H1 (cell line): ENCODE results near the gene ZNF28. TPM values are rescaled to one million over a fixed set of nuclear protein-coding genes. Genes with fewer than 3 reads are reported as not detected.

Experiments used
- CTCF ChIA-PET: fragments of 300-600 bp; sonication (Branson Sonifier 250); formaldehyde crosslinking; loops from one replicate; lab custom pipeline; 2021; ENCODE audit not compliant: partially characterized antibody; lab: Charles Lee
- POLR2A ChIA-PET: fragments of 300-600 bp; sonication (Branson Sonifier 250); formaldehyde crosslinking; loops from one replicate; lab custom pipeline; 2021; ENCODE audit warnings: inconsistent platforms; ENCODE audit not compliant: partially characterized antibody; lab: Charles Lee
- DNase-seq, 2 experiments: peaks; one replicate each; pipeline versions ENCODE4 v3.0.0 to v3.0.0-alpha.2; 2010 to 2022; ENCODE audit warnings: low spot score in 2 of 2, low read depth in 1 of 2, mixed read lengths in 1 of 2
- FAIRE-seq: peaks from 2 replicates; lab custom pipeline; 2011; peaks lifted over from hg19 to GRCh38; lab: Jason Lieb, UNC
- H2AFZ ChIP-seq: 2 replicates; pipeline ENCODE4 v1.8.1; 2012; ENCODE audit warnings: low read length, inconsistent platforms
- H2AK5ac ChIP-seq: 2 replicates; pipeline ENCODE4 v1.6.1; 2013; ENCODE audit warnings: low read depth, low read length
- H2BK120ac ChIP-seq: replicated peaks from 2 replicates; pipeline ENCODE3; 2013; ENCODE audit warnings: low read depth, low read length, inconsistent platforms
- H2BK12ac ChIP-seq: 2 replicates; pipeline ENCODE4 v1.6.1; 2013; ENCODE audit warnings: low read depth, low read length
- H2BK15ac ChIP-seq: 2 replicates; pipeline ENCODE4 v1.6.1; 2013; ENCODE audit warnings: low read length
- H2BK20ac ChIP-seq: 2 replicates; pipeline ENCODE4 v1.6.1; 2013; ENCODE audit warnings: low read length
- H2BK5ac ChIP-seq: 2 replicates; pipeline ENCODE4 v1.6.1; 2013; ENCODE audit warnings: low read depth, low read length
- H3K14ac ChIP-seq: 2 replicates; pipeline ENCODE4 v1.6.1; 2013; ENCODE audit warnings: inconsistent platforms; ENCODE audit not compliant: insufficient read length
- H3K18ac ChIP-seq: 2 replicates; pipeline ENCODE4 v1.6.1; 2013; ENCODE audit warnings: low read length; ENCODE audit errors: extremely low read depth
- H3K23ac ChIP-seq: 2 replicates; pipeline ENCODE4 v1.6.1; 2013; ENCODE audit warnings: inconsistent platforms; ENCODE audit not compliant: insufficient read length
- H3K23me2 ChIP-seq: 2 replicates; pipeline ENCODE4 v1.6.1; 2013; ENCODE audit warnings: low read depth, low read length
- H3K27ac ChIP-seq: 2 replicates; pipeline ENCODE4 v1.6.1; 2011; ENCODE audit warnings: low read depth, low read length, inconsistent platforms
- H3K27me3 ChIP-seq, 4 experiments: replicated peaks in 1 of 4; 1 replicate in 1 of 4; 2 replicates in 3 of 4; pipeline versions ENCODE4 v1.6.1 to v1.8.1; 2011 to 2013; ENCODE audit warnings: low read length in 3 of 4, mild to moderate bottlenecking in 3 of 4, inconsistent platforms in 2 of 4, mixed read lengths in 2 of 4, moderate library complexity in 1 of 4; ENCODE audit not compliant: control insufficient read depth in 3 of 4, insufficient read depth in 3 of 4; ENCODE audit errors: extremely low read depth in 1 of 4
- H3K36me3 ChIP-seq, 4 experiments: 2 replicates each; pipeline versions ENCODE4 v1.6.1 to v1.8.1; 2011 to 2013; ENCODE audit warnings: mild to moderate bottlenecking in 4 of 4, low read length in 3 of 4, moderate library complexity in 2 of 4, control low read depth in 1 of 4, inconsistent platforms in 1 of 4; ENCODE audit not compliant: insufficient read depth in 4 of 4, control insufficient read depth in 2 of 4
- H3K4ac ChIP-seq: replicated peaks from 2 replicates; pipeline ENCODE3; 2013; ENCODE audit warnings: low read length, low read depth, mixed read lengths, inconsistent platforms; ENCODE audit not compliant: insufficient read length
- H3K4me1 ChIP-seq, 4 experiments: replicated peaks in 1 of 4; 1 replicate in 1 of 4; 2 replicates in 3 of 4; pipeline versions ENCODE4 v1.6.1 to v1.8.1; 2011 to 2013; ENCODE audit warnings: low read length in 3 of 4, inconsistent platforms in 2 of 4, mixed read lengths in 1 of 4; ENCODE audit not compliant: insufficient read depth in 4 of 4, control insufficient read depth in 3 of 4
- H3K4me2 ChIP-seq, 2 experiments: 2 replicates each; pipeline versions ENCODE4 v1.6.1 to v1.8.1; 2011 to 2013; ENCODE audit warnings: low read depth in 2 of 2, low read length in 2 of 2, control low read depth in 1 of 2, inconsistent platforms in 1 of 2, mild to moderate bottlenecking in 1 of 2; ENCODE audit not compliant: insufficient read depth in 1 of 2
- H3K4me3 ChIP-seq, 4 experiments: fragments of 200-600, 300-600 bp in 1 of 4; sonication (generic), shearing (Covaris generic), sonication (Bioruptor Twin) in 1 of 4; 2 replicates each; pipeline versions ENCODE4 v1.5.1 to v1.8.1; 2011 to 2016; ENCODE audit warnings: low read length in 4 of 4, low read depth in 3 of 4, control low read depth in 2 of 4, inconsistent platforms in 2 of 4, mild to moderate bottlenecking in 2 of 4, mixed read lengths in 1 of 4, moderate library complexity in 1 of 4; ENCODE audit not compliant: insufficient read depth in 2 of 4; ENCODE audit errors: extremely low read depth in 1 of 4
- H3K56ac ChIP-seq: replicated peaks from 2 replicates; pipeline ENCODE3; 2013; ENCODE audit warnings: low read depth, mild to moderate bottlenecking, mixed read lengths, low read length, inconsistent platforms; ENCODE audit not compliant: insufficient read length
- H3K79me1 ChIP-seq: 2 replicates; pipeline ENCODE4 v1.6.1; 2013; ENCODE audit warnings: low read depth, low read length, control low read depth
- H3K79me2 ChIP-seq, 2 experiments: 2 replicates each; pipeline versions ENCODE4 v1.6.1 to v1.8.1; 2012 to 2013; ENCODE audit warnings: low read length in 2 of 2, mild to moderate bottlenecking in 2 of 2, inconsistent platforms in 1 of 2; ENCODE audit not compliant: insufficient read depth in 2 of 2, control insufficient read depth in 1 of 2
- H3K9ac ChIP-seq, 4 experiments: replicated peaks in 1 of 4; 1 replicate in 1 of 4; 2 replicates in 3 of 4; pipeline versions ENCODE4 v1.6.1 to v1.8.1; 2011 to 2013; ENCODE audit warnings: low read depth in 3 of 4, low read length in 3 of 4, control low read depth in 2 of 4, mild to moderate bottlenecking in 2 of 4, moderate library complexity in 2 of 4, inconsistent platforms in 1 of 4; ENCODE audit errors: extremely low read depth in 1 of 4
- H3K9me3 ChIP-seq, 2 experiments: 2 replicates each; pipeline versions ENCODE4 v1.6.1 to v1.8.1; 2012 to 2013; ENCODE audit warnings: mild to moderate bottlenecking in 2 of 2, moderate library complexity in 2 of 2, control low read depth in 1 of 2, inconsistent platforms in 1 of 2, low read depth in 1 of 2, low read length in 1 of 2, mixed read lengths in 1 of 2; ENCODE audit not compliant: insufficient read depth in 2 of 2
- H4K20me1 ChIP-seq, 2 experiments: replicated peaks in 1 of 2; 2 replicates each; pipeline versions ENCODE3 to v1.8.1; 2011 to 2013; ENCODE audit warnings: inconsistent platforms in 2 of 2, low read length in 2 of 2, mild to moderate bottlenecking in 1 of 2; ENCODE audit not compliant: insufficient read depth in 2 of 2, control insufficient read depth in 1 of 2
- H4K5ac ChIP-seq: 2 replicates; pipeline ENCODE4 v1.6.1; 2013; ENCODE audit warnings: low read length, low read depth, mixed read lengths, inconsistent platforms; ENCODE audit not compliant: insufficient read length
- H4K8ac ChIP-seq: 2 replicates; pipeline ENCODE4 v1.8.0; 2013; ENCODE audit warnings: mild to moderate bottlenecking, moderate library complexity, low read length, inconsistent platforms; ENCODE audit not compliant: insufficient read depth; ENCODE audit errors: extremely low read depth
- H4K91ac ChIP-seq: replicated peaks from 2 replicates; pipeline ENCODE3; 2013; ENCODE audit warnings: low read length, mixed read lengths, inconsistent platforms; ENCODE audit not compliant: insufficient read length
- EZH2 ChIP-seq: fragments of 200-600 bp; sonication (generic); IDR thresholded peaks from 2 replicates; pipeline ENCODE4 v1.7.1; 2012; ENCODE audit warnings: low read depth, mild to moderate bottlenecking, moderate library complexity, low read length, inconsistent platforms; ENCODE audit not compliant: severe bottlenecking
- HDAC6 ChIP-seq: IDR thresholded peaks from one replicate; pipeline ENCODE4 v1.7.1; 2012; ENCODE audit warnings: low read depth, mild to moderate bottlenecking, inconsistent platforms, low read length, moderate library complexity
- TCF12 ChIP-seq: IDR thresholded peaks from 2 replicates; pipeline ENCODE4 v1.6.1; 2011; ENCODE audit warnings: low read depth, mild to moderate bottlenecking, low read length
- WGBS, 2 experiments: shearing (Covaris generic) in 1 of 2; methylation state at CpG; one replicate each; pipeline versions ENCODE4 v1.1.6 to v1.1.7; 2013 to 2015; ENCODE audit warnings: low lambda C conversion rate in 2 of 2, mixed read lengths in 2 of 2, inconsistent platforms in 1 of 2, low coverage in 1 of 2, missing lambda C conversion rate in 1 of 2; ENCODE audit not compliant: insufficient replicate concordance in 2 of 2, insufficient coverage in 1 of 2, insufficient read length in 1 of 2; ENCODE audit errors: extremely low coverage in 1 of 2, missing lambda C conversion rate in 1 of 2; 5-methylcytosine and 5-hydroxymethylcytosine counted together
- polyA plus RNA-seq, 7 experiments: library from polyadenylated mRNA; depleted of rRNA in 3 of 7; stranded (reverse) in 5 of 7; unstranded in 2 of 7; fragments of >200 nt in 5 of 7; fragments of 200-250 nt in 2 of 7; gene quantifications; 1 replicate in 5 of 7; 2 replicates in 1 of 7; 4 replicates in 1 of 7; pipeline versions ENCODE4 v1.2.1 to v1.2.3, GENCODE V29; 2011 to 2013; ENCODE audit warnings: missing spikeins in 2 of 7, mixed read lengths in 2 of 7
- total RNA-seq: library from RNA; stranded (reverse); fragmentation: NEBNext Ultra II Directional; extraction: Animal tissue kit (Norgen Biotek cat#: 25700); gene quantifications from 2 replicates; pipeline ENCODE4 v1.2.1, GENCODE V29; 2021

Gene ZNF28
- total and polyA plus RNA-seq, 2 of the 8 experiments (the other 6 are each of a cell fraction or from before 2014, with no cell fraction given), result 7.3 to 23.0 TPM

DNA sequence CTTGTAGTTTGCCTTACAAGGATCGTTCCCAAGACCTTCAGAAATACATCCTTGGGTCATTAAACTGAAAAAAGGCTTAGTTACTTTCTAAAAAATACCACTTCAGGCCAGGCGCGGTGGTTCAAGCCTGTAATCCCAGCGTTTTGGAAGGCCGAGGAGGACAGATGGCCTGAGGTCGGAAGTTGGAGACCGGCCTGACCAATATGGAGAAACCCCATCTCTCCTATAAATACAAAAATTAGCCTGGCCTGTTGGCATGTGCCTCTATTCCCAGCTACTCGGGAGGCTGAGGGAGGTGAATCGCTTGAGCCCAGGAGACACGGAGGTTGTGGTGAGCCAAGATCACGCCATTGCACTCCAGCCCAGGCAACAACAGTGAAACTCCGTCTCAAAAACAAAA is 2.2 kb upstream of the ZNF28 start:
- peaks cover 3% of the 10 kb centered on the region; the same call in 1 of the 2 replicates for H3K23me2 ChIP-seq
- no peak overlapping the region for H2BK120ac ChIP-seq
- H3K9me3 ChIP-seq, result no peaks in the 10 kb centered on the region
- no peaks in the 10 kb centered on the region for H3K79me1 ChIP-seq
- H4K91ac ChIP-seq, result no peak overlapping the region
- no peak overlapping the region for H2BK12ac ChIP-seq
- no peak overlapping the region for H3K56ac ChIP-seq
- H3K36me3 ChIP-seq, result no peaks in the 10 kb centered on the region
- no peak overlapping the region for H2AK5ac ChIP-seq
- no peak overlapping the region for H3K4ac ChIP-seq
- no peak overlapping the region for H3K9ac ChIP-seq
- H3K23ac ChIP-seq, result no peak overlapping the region
- no peak overlapping the region for H3K18ac ChIP-seq
- H2AFZ ChIP-seq, result no peak overlapping the region
- H2BK20ac ChIP-seq, result no peak overlapping the region
- CTCF ChIA-PET, result no interaction called here
- 0 out of 7 replicates have a peak, but pooled peaks cover 0 to 3% (median 0%) of the 10 kb centered on the region in 4 experiments for H3K27me3 ChIP-seq
- H3K79me2 ChIP-seq, result no peaks in the 10 kb centered on the region
- no peaks in the 10 kb centered on the region; a peak in 1 of 7 replicates for H3K4me1 ChIP-seq
- DNase-seq, result no peak
- FAIRE-seq, result no peak
- H4K8ac ChIP-seq, result no peak overlapping the region
- no peak overlapping the region for H3K4me3 ChIP-seq
- no peak overlapping the region for H3K4me2 ChIP-seq
- H3K14ac ChIP-seq, result no peak overlapping the region
- POLR2A ChIA-PET, result no interaction called here
- H3K27ac ChIP-seq, result no peak overlapping the region
- WGBS, 2 experiments, result 90% methylated on average over 12 of the region's 12 CpGs; no CpG with 5 or more reads in 1 of the 2 experiments
- no peak overlapping the region for H2BK5ac ChIP-seq
- H4K5ac ChIP-seq, result no peak overlapping the region
- no peaks in the 10 kb centered on the region for H4K20me1 ChIP-seq
- no peak overlapping the region for H2BK15ac ChIP-seq
- TF ChIP-seq TCF12 (no peak), EZH2 (no peak), HDAC6 (no peak)
